IMR-90 (cell line): ENCODE measurements around the gene ANKEF1. TPM values are rescaled to one million over a fixed set of nuclear protein-coding genes. Genes with fewer than 3 reads are reported as not detected.

Source experiments
- ATAC-seq: fragments of 200-7000 bp; cut with Tn5 transposase; 2 replicates; pipeline ENCODE4 v1.9.1; 2020; ENCODE audit warnings: low read depth, mild to moderate bottlenecking, moderate library complexity
- BruUV-seq: library from RNA; stranded (reverse); fragments of 400-500 nt; replicated peaks from 2 replicates; lab custom pipeline; 2021; lab: Mats Ljungman, UMichigan
- CTCF ChIA-PET: fragments of 300-600 bp; formaldehyde crosslinking; extraction: SDS; loops from one replicate; lab custom pipeline; 2021; ENCODE audit warnings: antibody characterized with exemption; lab: Yijun Ruan, JAX
- POLR2A ChIA-PET: fragments of 300-600 bp; sonication (Branson Sonifier 250); formaldehyde crosslinking; loops from one replicate; lab custom pipeline; 2022; ENCODE audit warnings: antibody characterized with exemption; ENCODE audit not compliant: unreplicated experiment; lab: Charles Lee
- DNase-seq: peaks from one replicate; pipeline ENCODE4 v3.0.0; 2013
- H2AFZ ChIP-seq: replicated peaks from 2 replicates; pipeline ENCODE3; 2013; ENCODE audit warnings: low read length, mild to moderate bottlenecking; ENCODE audit not compliant: poor library complexity
- H2AK5ac ChIP-seq: 2 replicates; pipeline ENCODE4 v1.6.1; 2013; ENCODE audit warnings: low read depth, low read length, inconsistent platforms
- H2AK9ac ChIP-seq: replicated peaks from 2 replicates; pipeline ENCODE3; 2013; ENCODE audit warnings: mild to moderate bottlenecking, low read depth, low read length, moderate library complexity; ENCODE audit not compliant: poor library complexity
- H2BK120ac ChIP-seq: 2 replicates; pipeline ENCODE4 v1.6.1; 2013; ENCODE audit warnings: low read depth, low read length, inconsistent platforms
- H2BK15ac ChIP-seq: 3 replicates; pipeline ENCODE4 v1.6.1; 2013; ENCODE audit warnings: low read depth, low read length, inconsistent platforms
- H2BK20ac ChIP-seq: 2 replicates; pipeline ENCODE4 v1.6.1; 2013; ENCODE audit warnings: low read depth, mild to moderate bottlenecking, inconsistent platforms, low read length, moderate library complexity
- H2BK5ac ChIP-seq: 2 replicates; pipeline ENCODE4 v1.6.1; 2013; ENCODE audit warnings: mild to moderate bottlenecking, low read depth, low read length, inconsistent platforms; ENCODE audit not compliant: poor library complexity, severe bottlenecking
- H3K14ac ChIP-seq: replicated peaks from 2 replicates; pipeline ENCODE4 v1.6.1; 2013; ENCODE audit warnings: low read depth, low read length, inconsistent platforms
- H3K18ac ChIP-seq: 2 replicates; pipeline ENCODE4 v1.6.1; 2013; ENCODE audit warnings: low read depth, low read length, control low read depth
- H3K23ac ChIP-seq: 2 replicates; pipeline ENCODE4 v1.6.1; 2013; ENCODE audit warnings: low read depth, low read length, inconsistent platforms
- H3K27ac ChIP-seq: 2 replicates; pipeline ENCODE4 v1.5.1; 2013; ENCODE audit warnings: mild to moderate bottlenecking, control low read depth, low read length; ENCODE audit not compliant: insufficient read depth
- H3K27me3 ChIP-seq: 2 replicates; pipeline ENCODE4 v1.6.1; 2013; ENCODE audit warnings: low read length; ENCODE audit not compliant: control insufficient read depth, insufficient read depth
- H3K36me3 ChIP-seq: 2 replicates; pipeline ENCODE4 v1.6.1; 2013; ENCODE audit warnings: low read length, mixed read lengths; ENCODE audit not compliant: control insufficient read depth, insufficient read depth
- H3K4ac ChIP-seq: 2 replicates; pipeline ENCODE4 v1.6.1; 2013; ENCODE audit warnings: low read depth, low read length, inconsistent platforms
- H3K4me1 ChIP-seq: 2 replicates; pipeline ENCODE4 v1.6.1; 2013; ENCODE audit warnings: low read length, mixed read lengths; ENCODE audit not compliant: control insufficient read depth, insufficient read depth
- H3K4me2 ChIP-seq: 2 replicates; pipeline ENCODE4 v1.6.1; 2013; ENCODE audit warnings: low read depth, mild to moderate bottlenecking, control low read depth, low read length, moderate library complexity
- H3K4me3 ChIP-seq: 2 replicates; pipeline ENCODE4 v1.5.1; 2013; ENCODE audit warnings: low read depth, mild to moderate bottlenecking, control low read depth, low read length, moderate library complexity; ENCODE audit not compliant: insufficient read depth
- H3K56ac ChIP-seq: 2 replicates; pipeline ENCODE4 v1.6.1; 2013; ENCODE audit warnings: low read length, inconsistent platforms; ENCODE audit not compliant: insufficient read depth; ENCODE audit errors: extremely low read depth
- H3K79me1 ChIP-seq, 2 experiments: 2 replicates each; pipeline ENCODE4 v1.6.1; 2013; ENCODE audit warnings: low read length in 2 of 2, inconsistent platforms in 1 of 2, low read depth in 1 of 2
- H3K9ac ChIP-seq: 2 replicates; pipeline ENCODE4 v1.6.1; 2013; ENCODE audit warnings: low read depth, low read length, control low read depth
- H3K9me1 ChIP-seq: 2 replicates; pipeline ENCODE4 v1.6.1; 2013; ENCODE audit warnings: low read length, inconsistent platforms; ENCODE audit not compliant: insufficient read depth
- H3K9me3 ChIP-seq: 2 replicates; pipeline ENCODE4 v1.6.1; 2013; ENCODE audit warnings: low read length; ENCODE audit not compliant: control insufficient read depth, insufficient read depth
- H4K20me1 ChIP-seq: 2 replicates; pipeline ENCODE4 v1.6.1; 2013; ENCODE audit warnings: low read length, inconsistent platforms; ENCODE audit not compliant: insufficient read depth
- H4K5ac ChIP-seq: 2 replicates; pipeline ENCODE4 v1.6.1; 2013; ENCODE audit warnings: mild to moderate bottlenecking, low read depth, low read length, control low read depth
- H4K8ac ChIP-seq, 2 experiments: 2 replicates each; pipeline ENCODE4 v1.6.1; 2013; ENCODE audit warnings: low read depth in 2 of 2, low read length in 2 of 2, control low read depth in 1 of 2, inconsistent platforms in 1 of 2
- H4K91ac ChIP-seq: 2 replicates; pipeline ENCODE4 v1.6.1; 2013; ENCODE audit warnings: low read depth, low read length, inconsistent platforms; ENCODE audit not compliant: insufficient read depth
- BHLHE40 ChIP-seq: fragments of 150-350 bp; IDR thresholded peaks from 2 replicates; pipeline ENCODE4 v1.6.1; 2016; ENCODE audit warnings: mild to moderate bottlenecking, low read depth, low read length
- CEBPB ChIP-seq: IDR thresholded peaks from 2 replicates; pipeline ENCODE4 v1.6.1; 2012; ENCODE audit warnings: low read depth, low read length, improper control_type of control experiment
- ELK1 ChIP-seq: fragments of 150-350 bp; IDR thresholded peaks from 2 replicates; pipeline ENCODE4 v1.6.1; 2016; ENCODE audit warnings: low read depth, mild to moderate bottlenecking, low read length, moderate library complexity, borderline replicate concordance
- MAFK ChIP-seq: IDR thresholded peaks from 2 replicates; pipeline ENCODE4 v1.6.1; 2012; ENCODE audit warnings: low read depth, low read length, improper control_type of control experiment
- MXI1 ChIP-seq: IDR thresholded peaks from 2 replicates; pipeline ENCODE4 v1.6.1; 2012; ENCODE audit warnings: low read depth, mild to moderate bottlenecking, low read length, moderate library complexity, borderline replicate concordance
- RCOR1 ChIP-seq: IDR thresholded peaks from 2 replicates; pipeline ENCODE4 v1.6.1; 2012; ENCODE audit warnings: mild to moderate bottlenecking, low read length, improper control_type of control experiment; ENCODE audit not compliant: insufficient replicate concordance
- RFX5 ChIP-seq: IDR thresholded peaks from 2 replicates; pipeline ENCODE4 v1.8.0; 2012; ENCODE audit warnings: low read depth, mild to moderate bottlenecking, low read length, moderate library complexity
- SMC3 ChIP-seq: fragments of 150-350 bp; IDR thresholded peaks from 2 replicates; pipeline ENCODE4 v1.6.1; 2016; ENCODE audit warnings: low read depth, mild to moderate bottlenecking, antibody characterized with exemption, low read length, moderate library complexity
- USF2 ChIP-seq: fragments of 150-350 bp; IDR thresholded peaks from 2 replicates; pipeline ENCODE4 v1.6.1; 2017; ENCODE audit warnings: mild to moderate bottlenecking, antibody characterized with exemption, low read length, low read depth
- WGBS, 2 experiments: methylation state at CpG; one replicate each; pipeline versions ENCODE4 v1.1.5 to v1.1.7; 2013; ENCODE audit warnings: missing lambda C conversion rate in 2 of 2; ENCODE audit not compliant: insufficient read length in 1 of 2; ENCODE audit errors: extremely low coverage in 2 of 2; 5-methylcytosine and 5-hydroxymethylcytosine counted together
- dilution Hi-C: fragments of 300-500 bp; cut with HindIII; formaldehyde crosslinking; loops from one replicate; pipeline ENCODE4 v1.14.3; 2018; ENCODE audit warnings: low sequenced_read_pairs; ENCODE audit not compliant: unreplicated experiment
- in situ Hi-C: fragments of 300-500 bp; cut with MboI; formaldehyde crosslinking; loops from 3 replicates; pipeline ENCODE4 v1.14.3; 2019; ENCODE audit warnings: low sequenced_read_pairs, inconsistent platforms, mixed read lengths
- intact Hi-C: fragments of 100-400 bp; cut with micrococcal nuclease; formaldehyde crosslinking; loops from 2 replicates; pipeline ENCODE4 v1.10.0; 2022
- polyA plus RNA-seq, 3 experiments: library from polyadenylated mRNA; depleted of rRNA; stranded (reverse); fragments of >200 nt; gene quantifications; 2 replicates each; pipeline ENCODE4 v1.2.3, GENCODE V29; 2012; ENCODE audit warnings: low replicate concordance in 1 of 3
- total RNA-seq: library from RNA; depleted of rRNA; stranded (reverse); fragments of >200 nt; gene quantifications from 2 replicates; pipeline ENCODE4 v1.2.3, GENCODE V29; 2012

Gene ANKEF1
- total and polyA plus RNA-seq, 2 of the 4 experiments (the other 2 are of a cell fraction): 0.31 to 0.54 TPM

GRCh38 chr20:10020937-10021336 is 13.8 kb upstream of the ANKEF1 start:
- Histone ChIP-seq H3K9ac (no peak overlapping the region), H2AK9ac (no peak overlapping the region), H3K9me1 (no peaks in the 10 kb centered on the region), H2BK120ac (no peak overlapping the region), H3K27ac (no peak overlapping the region), H3K23ac (no peak overlapping the region), H4K5ac (no peak overlapping the region), H3K4me3 (no peak overlapping the region), H2BK5ac (no peak overlapping the region), H3K79me1 (no peaks in the 10 kb centered on the region), H3K56ac (no peak overlapping the region), H3K36me3 (no peaks in the 10 kb centered on the region), H3K4me1 (no peaks in the 10 kb centered on the region), H2AK5ac (no peak overlapping the region), H3K27me3 (peaks cover 4% of the 10 kb centered on the region), H4K20me1 (no peaks in the 10 kb centered on the region), H2BK15ac (no peak overlapping the region), H4K8ac (no peak overlapping the region), H3K4me2 (no peak overlapping the region), H3K4ac (no peak overlapping the region), H3K18ac (no peak overlapping the region), H4K91ac (no peak overlapping the region), H3K9me3 (no peaks in the 10 kb centered on the region), H3K14ac (no peak overlapping the region), H2BK20ac (no peak overlapping the region), H2AFZ (no peak overlapping the region)
- ATAC-seq (no peak), DNase-seq (no peak)
- POLR2A ChIA-PET: no interaction called here
- in situ Hi-C loops (no loop called here), dilution Hi-C loops (no loop called here), intact Hi-C loops (no loop called here)
- TF ChIP-seq MAFK: no peak
- TF ChIP-seq RCOR1: no peak
- TF ChIP-seq SMC3: no peak
- TF ChIP-seq RFX5: no peak
- no peak for TF ChIP-seq BHLHE40
- no peak for TF ChIP-seq USF2
- TF ChIP-seq MXI1: no peak
- TF ChIP-seq ELK1: no peak
- no peak for TF ChIP-seq CEBPB
- BruUV-seq: no TSS peak
- CTCF ChIA-PET: no interaction called here
- WGBS, 2 experiments: 38% methylated on average over 1 of the region's 2 CpGs; no CpG with 5 or more reads in 1 of the 2 experiments
